Spinal cord (tissue), 10 donors: ENCODE measurements around the gene NUP133. TPM values are rescaled to one million over a fixed set of nuclear protein-coding genes. Genes with fewer than 3 reads are reported as not detected.

Experiments
- DNase-seq, 6 donors: peaks; one replicate each; pipeline versions ENCODE4 v3.0.0 to v3.0.0-alpha.2; 2013 to 2015; ENCODE audit warnings: low spot score in 6 of 6, low read depth in 4 of 6
- H3K27ac ChIP-seq: one replicate; pipeline ENCODE4 v1.5.1; 2013; ENCODE audit warnings: low read depth, low read length, control low read depth
- H3K27me3 ChIP-seq: one replicate; pipeline ENCODE4 v1.6.1; 2013; ENCODE audit warnings: low read length; ENCODE audit not compliant: control insufficient read depth, insufficient read depth
- H3K36me3 ChIP-seq: one replicate; pipeline ENCODE4 v1.6.1; 2013; ENCODE audit warnings: low read length; ENCODE audit not compliant: control insufficient read depth, insufficient read depth
- H3K4me1 ChIP-seq: one replicate; pipeline ENCODE4 v1.6.1; 2013; ENCODE audit warnings: low read length; ENCODE audit not compliant: control insufficient read depth, insufficient read depth
- H3K4me3 ChIP-seq: one replicate; pipeline ENCODE4 v1.5.1; 2013; ENCODE audit warnings: low read depth, low read length, control low read depth
- H3K9me3 ChIP-seq: one replicate; pipeline ENCODE4 v1.6.1; 2013; ENCODE audit warnings: low read length; ENCODE audit not compliant: control insufficient read depth, insufficient read depth
- WGBS: methylation state at CpG from one replicate; pipeline ENCODE4 v1.1.5; 2013; ENCODE audit warnings: missing lambda C conversion rate; ENCODE audit not compliant: insufficient coverage; 5-methylcytosine and 5-hydroxymethylcytosine counted together
- polyA plus RNA-seq, 2 donors: library from polyadenylated mRNA; unstranded; fragments of 120-200 nt; gene quantifications; one replicate each; pipeline ENCODE4 v1.2.1, GENCODE V29; 2013; ENCODE audit not compliant: insufficient read length in 2 of 2
- total RNA-seq, 2 donors: library from RNA; depleted of rRNA in 1 of 2; stranded (reverse); fragments of 120-200 nt in 1 of 2; fragments of >200 nt in 1 of 2; gene quantifications; one replicate each; pipeline versions ENCODE4 v1.2.3 to v1.2.4, GENCODE V29; 2013 to 2014
- donor health status: healthy.

NUP133 gene
- total and polyA plus RNA-seq, 4 donors: 38.8 to 57.5 (median 43.8) TPM

DNA sequence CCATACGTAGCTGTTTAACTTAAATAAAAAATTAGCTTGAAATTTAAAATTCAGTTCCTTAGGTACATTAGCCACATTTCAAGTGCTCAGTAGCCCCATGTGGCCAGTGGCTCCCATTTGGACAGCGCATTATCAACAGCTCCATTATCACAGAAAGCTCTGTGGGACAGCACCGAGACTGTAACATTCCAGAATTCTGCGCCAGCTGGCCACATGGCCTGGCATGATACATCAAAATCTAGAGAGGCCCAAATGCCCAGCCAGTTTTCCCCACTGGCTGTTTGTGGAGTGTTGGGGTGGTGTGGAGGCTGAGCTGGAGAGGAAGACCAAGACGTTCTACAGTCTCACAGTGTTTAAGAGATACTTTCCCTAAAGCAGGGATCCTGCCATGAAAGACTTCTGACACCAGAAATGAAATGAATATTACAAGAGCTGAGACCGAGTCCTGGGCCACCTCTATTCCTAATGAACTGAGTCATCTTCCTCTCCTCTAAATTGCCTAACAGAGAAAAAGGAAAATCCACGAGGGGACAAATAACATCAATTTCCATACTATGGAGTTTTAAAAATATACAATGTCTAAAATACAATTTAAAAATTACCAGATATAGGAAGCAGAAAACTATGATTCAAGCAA, 47.0 kb downstream of the NUP133 start:
- Histone ChIP-seq H3K9me3 (no peaks in the 10 kb centered on the region), H3K4me1 (no peaks in the 10 kb centered on the region), H3K27me3 (no peaks in the 10 kb centered on the region), H3K27ac (no peak overlapping the region), H3K4me3 (no peak overlapping the region), H3K36me3 (peaks cover 39% of the 10 kb centered on the region)
- no peak for DNase-seq
- WGBS: 91% methylated on average over 3 of the region's 7 CpGs

DNA sequence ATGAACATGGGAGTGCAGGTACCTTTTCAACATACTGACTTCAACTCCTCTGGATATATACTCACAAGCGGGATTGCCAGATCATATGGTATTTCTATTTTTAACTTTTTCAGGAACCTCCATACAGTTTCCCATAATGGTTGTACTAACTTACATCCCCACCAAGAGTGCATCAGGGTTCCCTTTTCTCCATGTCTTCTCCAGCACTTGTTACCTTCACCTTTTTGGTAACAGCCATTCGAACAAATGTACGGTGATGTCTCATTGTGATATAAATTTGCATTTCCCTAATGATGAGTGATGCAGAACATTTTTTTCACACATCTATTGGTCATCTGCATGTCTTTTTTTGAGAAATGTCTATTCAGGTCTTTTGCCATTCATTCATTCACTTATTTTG, 48.3 kb downstream of the NUP133 start:
- H3K36me3 ChIP-seq: peaks cover 39% of the 10 kb centered on the region
- H3K9me3 ChIP-seq: no peaks in the 10 kb centered on the region
- H3K4me3 ChIP-seq: no peak overlapping the region
- H3K27ac ChIP-seq: no peak overlapping the region
- no peaks in the 10 kb centered on the region for H3K27me3 ChIP-seq
- no CpG with 5 or more reads among the region's 3 CpGs for WGBS
- no peaks in the 10 kb centered on the region for H3K4me1 ChIP-seq
- no peak for DNase-seq

DNA sequence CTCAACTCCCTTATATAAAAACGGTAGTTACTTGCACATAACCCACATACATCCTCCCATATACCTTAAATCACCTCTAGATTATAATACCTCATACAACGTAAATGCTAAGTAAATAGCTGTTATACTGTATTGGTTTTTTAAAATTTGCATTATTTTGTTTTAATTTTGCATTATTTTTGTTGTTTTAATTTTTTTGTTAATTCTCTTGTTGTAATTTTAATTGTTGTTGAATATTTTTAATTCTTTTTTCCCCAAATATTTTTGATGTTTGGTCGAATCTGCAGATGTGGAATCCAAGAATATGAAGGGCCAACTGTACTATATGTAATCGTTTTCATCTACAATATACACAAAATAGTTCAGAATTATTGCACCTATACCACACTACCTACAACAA, 50.7 kb downstream of the NUP133 start:
- WGBS: no CpG with 5 or more reads among the region's 4 CpGs
- H3K36me3 ChIP-seq: peaks cover 25% of the 10 kb centered on the region

DNA sequence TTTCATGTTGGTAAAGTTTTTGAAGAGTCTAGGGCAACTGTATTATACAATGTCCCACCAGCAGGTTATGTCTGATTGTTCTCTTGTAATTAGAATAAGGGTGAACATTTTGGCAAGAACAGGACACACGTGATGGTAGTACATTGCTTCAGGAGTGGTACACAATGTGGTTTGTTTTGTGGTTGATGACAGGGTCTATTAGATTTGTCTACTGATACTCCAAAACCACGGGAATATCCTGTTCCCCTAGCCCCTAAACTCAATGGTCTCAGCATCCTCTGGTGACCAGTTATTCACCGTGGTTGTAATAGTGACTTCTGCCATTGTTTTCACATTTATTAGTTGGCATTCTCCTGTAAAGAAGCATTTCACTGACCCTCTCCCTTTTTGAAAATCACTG, 52.1 kb downstream of the NUP133 start:
- no peak for DNase-seq
- Histone ChIP-seq H3K4me1 (no peaks in the 10 kb centered on the region), H3K27ac (no peak overlapping the region), H3K36me3 (peaks cover 20% of the 10 kb centered on the region), H3K27me3 (no peaks in the 10 kb centered on the region), H3K9me3 (no peaks in the 10 kb centered on the region), H3K4me3 (no peak overlapping the region)
- 40% methylated on average over 1 of the region's 3 CpGs for WGBS

More for the DNA sequence above, 50.7 kb downstream of the NUP133 start:
- Histone ChIP-seq H3K27ac (no peak overlapping the region), H3K4me1 (no peaks in the 10 kb centered on the region), H3K9me3 (no peaks in the 10 kb centered on the region), H3K27me3 (no peaks in the 10 kb centered on the region), H3K4me3 (no peak overlapping the region)
- no peak for DNase-seq

DNA sequence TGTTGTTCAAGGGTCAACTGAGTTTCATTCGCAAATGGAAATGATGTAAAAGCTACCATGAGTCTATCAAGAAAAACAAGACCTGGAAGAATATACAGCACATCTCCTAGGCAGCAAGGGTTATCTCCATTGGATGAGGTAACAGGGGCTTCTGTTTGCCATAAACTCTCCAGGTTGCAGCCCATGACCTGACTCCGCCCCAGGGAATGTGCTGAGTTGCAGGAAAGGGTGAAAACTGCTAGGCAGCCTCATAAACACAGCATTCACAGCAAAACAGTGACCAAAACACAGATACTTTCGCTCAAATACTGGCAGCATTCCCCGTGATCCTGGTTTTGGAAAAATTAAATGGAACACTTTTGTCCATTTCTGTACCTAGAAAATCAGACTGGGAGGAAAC, 54.1 kb downstream of the NUP133 start:
- no peaks in the 10 kb centered on the region for H3K9me3 ChIP-seq
- WGBS: no CpG with 5 or more reads among the region's 4 CpGs
- H3K4me1 ChIP-seq: no peaks in the 10 kb centered on the region
- peaks cover 23% of the 10 kb centered on the region for H3K36me3 ChIP-seq
- no peak for DNase-seq
- no peak overlapping the region for H3K4me3 ChIP-seq
- no peaks in the 10 kb centered on the region for H3K27me3 ChIP-seq
- no peak overlapping the region for H3K27ac ChIP-seq

DNA sequence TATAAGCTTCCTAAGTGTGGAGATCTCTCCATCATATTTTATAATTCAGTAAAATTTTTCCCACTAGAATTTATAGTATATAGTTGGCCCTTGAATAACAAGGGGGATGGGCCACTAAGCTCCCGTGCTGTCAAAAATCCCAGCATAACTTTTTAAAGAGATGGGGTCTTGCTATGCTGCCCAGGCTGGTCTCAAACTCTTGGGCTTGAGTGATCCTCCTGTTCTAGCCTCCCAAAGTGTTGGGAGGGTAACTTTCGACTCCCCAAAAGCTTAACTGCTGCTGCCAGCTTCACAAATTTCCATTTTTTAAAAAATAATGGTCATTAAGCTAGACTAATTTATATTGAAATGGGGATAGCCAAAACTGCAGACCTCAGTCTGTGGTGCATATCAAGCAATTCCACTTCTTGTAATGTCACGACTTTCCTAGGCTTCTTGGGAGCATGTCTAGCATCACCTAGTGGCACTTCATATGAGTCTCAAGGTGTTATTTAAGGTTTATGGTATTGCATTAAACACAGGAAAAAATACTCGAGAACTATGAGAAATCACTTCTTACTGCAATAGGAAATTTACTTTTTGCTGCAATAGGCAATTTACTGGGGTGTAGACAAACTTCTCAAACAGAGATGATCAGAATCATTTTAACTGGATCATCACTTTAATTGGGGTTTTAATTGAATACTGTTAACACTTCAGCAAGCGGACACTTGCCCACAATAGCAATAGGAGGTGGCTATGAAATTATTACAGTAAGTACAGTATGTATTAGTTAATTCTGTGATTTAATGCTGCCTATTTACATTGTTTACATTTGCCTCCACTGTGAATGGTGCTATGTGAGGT, 55.0 kb downstream of the NUP133 start:
- no peak overlapping the region for H3K4me3 ChIP-seq
- peak in 2 of 6 donors; percentile 55 to 79 for DNase-seq
- 100% methylated on average over 1 of the region's 5 CpGs for WGBS
- no peaks in the 10 kb centered on the region for H3K9me3 ChIP-seq
- no peaks in the 10 kb centered on the region for H3K4me1 ChIP-seq
- no peaks in the 10 kb centered on the region for H3K27me3 ChIP-seq
- H3K27ac ChIP-seq: no peak overlapping the region
- H3K36me3 ChIP-seq: peaks cover 27% of the 10 kb centered on the region

DNA sequence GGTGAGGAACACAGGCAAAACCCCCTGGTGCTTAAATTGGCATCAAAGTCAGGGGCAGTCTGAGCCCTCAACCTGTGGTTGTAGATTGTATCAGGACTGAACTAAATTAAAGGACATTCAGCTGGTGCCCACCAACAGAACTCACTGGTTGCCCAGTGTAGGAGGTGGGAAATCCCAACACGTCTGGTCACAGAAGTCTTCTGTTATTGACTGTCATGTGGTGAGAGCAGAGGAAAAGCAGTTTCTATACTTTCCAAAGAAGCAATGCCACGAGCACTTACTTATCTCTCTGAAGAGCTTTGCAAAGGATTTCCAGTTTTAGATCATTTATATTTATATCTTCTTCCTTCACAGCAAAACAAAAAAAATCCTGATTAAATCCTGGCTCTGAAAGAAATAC, 59.3 kb downstream of the NUP133 start:
- DNase-seq: no peak
- Histone ChIP-seq H3K4me1 (no peaks in the 10 kb centered on the region), H3K27ac (no peak overlapping the region), H3K4me3 (no peak overlapping the region), H3K9me3 (no peaks in the 10 kb centered on the region), H3K36me3 (peaks cover 40% of the 10 kb centered on the region), H3K27me3 (no peaks in the 10 kb centered on the region)
- no CpG with 5 or more reads among the region's 2 CpGs for WGBS

DNA sequence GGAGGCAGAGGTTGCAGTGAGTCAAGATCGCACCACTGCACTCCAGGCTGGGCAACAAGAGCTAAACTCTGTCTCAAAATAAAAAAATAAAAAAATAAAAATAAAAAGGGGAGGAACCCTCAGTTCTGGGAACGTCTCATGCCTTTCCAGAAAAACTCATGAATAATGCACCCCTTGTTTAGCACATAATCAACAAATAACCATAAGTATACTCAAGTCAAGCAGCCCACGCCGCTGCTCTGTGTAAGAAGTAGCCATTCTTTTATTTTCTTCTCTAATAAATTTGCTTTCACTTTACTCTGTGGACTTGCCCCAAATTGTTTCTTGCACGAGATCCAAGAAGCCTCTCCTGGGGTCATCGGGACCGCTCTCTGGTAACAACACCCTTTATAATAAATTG, 59.8 kb downstream of the NUP133 start:
- H3K27ac ChIP-seq: no peak overlapping the region
- DNase-seq: no peak
- H3K4me1 ChIP-seq: no peaks in the 10 kb centered on the region
- H3K27me3 ChIP-seq: no peaks in the 10 kb centered on the region
- no peak overlapping the region for H3K4me3 ChIP-seq
- no peaks in the 10 kb centered on the region for H3K9me3 ChIP-seq
- H3K36me3 ChIP-seq: peaks cover 43% of the 10 kb centered on the region
- no CpG with 5 or more reads among the region's 7 CpGs for WGBS

DNA sequence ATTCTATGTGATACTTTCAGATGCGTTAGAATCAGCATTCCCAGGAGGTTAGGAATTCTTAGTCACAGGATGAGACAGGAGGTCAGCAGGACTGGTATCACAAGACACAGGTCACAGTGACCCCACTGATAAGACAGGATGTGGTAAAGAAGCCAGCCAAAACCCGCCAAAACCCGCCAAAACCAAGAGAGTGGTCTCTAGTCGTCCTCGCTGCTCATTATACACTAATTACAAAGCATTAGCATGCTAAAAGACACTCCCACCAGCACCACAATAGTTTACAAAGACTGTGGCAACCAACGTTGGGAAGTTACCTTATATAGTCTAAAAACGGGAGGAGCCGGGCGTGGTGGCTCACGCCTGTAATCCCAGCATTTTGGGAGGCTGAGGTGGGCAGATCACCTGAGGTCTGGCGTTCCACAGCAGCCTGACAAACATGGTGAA, 60.3 kb downstream of the NUP133 start:
- Histone ChIP-seq H3K27me3 (no peaks in the 10 kb centered on the region), H3K9me3 (no peaks in the 10 kb centered on the region), H3K4me1 (no peaks in the 10 kb centered on the region), H3K27ac (no peak overlapping the region), H3K36me3 (peaks cover 46% of the 10 kb centered on the region), H3K4me3 (no peak overlapping the region)
- WGBS: 75% methylated on average over 2 of the region's 11 CpGs
- no peak for DNase-seq

DNA sequence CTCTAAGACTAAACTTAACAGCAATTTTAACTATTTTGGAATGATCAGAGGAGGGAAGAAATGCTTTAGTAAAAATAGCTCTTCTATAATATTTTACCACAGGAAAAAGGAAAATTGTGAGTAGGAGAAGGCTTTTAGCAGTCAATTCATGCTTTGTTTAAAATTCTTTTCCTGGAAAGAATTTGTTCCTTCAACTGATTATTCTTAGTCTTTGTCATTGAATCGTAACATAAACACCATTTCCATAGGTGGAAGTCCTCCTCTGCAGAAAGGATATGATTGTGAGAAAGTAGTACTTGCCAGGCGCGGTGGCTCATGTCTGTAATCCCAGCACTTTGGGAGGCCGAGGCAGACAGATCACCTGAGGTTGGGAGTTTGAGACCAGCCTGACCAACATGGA, 62.3 kb downstream of the NUP133 start:
- H3K36me3 ChIP-seq: peaks cover 43% of the 10 kb centered on the region
- no peak overlapping the region for H3K4me3 ChIP-seq
- H3K27ac ChIP-seq: no peak overlapping the region
- no peaks in the 10 kb centered on the region for H3K4me1 ChIP-seq
- WGBS: no CpG with 5 or more reads among the region's 4 CpGs
- H3K9me3 ChIP-seq: no peaks in the 10 kb centered on the region
- DNase-seq: no peak
- H3K27me3 ChIP-seq: no peaks in the 10 kb centered on the region
